ENCODE measurements around the gene FGF14. TPM values are rescaled to one million over a fixed set of nuclear protein-coding genes. Genes with fewer than 3 reads are reported as not detected.

FGF14 gene
- polyA plus RNA-seq, 1 of the 3 experiments (the other 2 are of a cell fraction): 0.20 TPM

GRCh38 chr13:101949681-101950080 lies 452.2 kb downstream of the FGF14 start:
- H3K4me1 ChIP-seq (ENCODE audit: control insufficient read depth in 1 of 2, insufficient read depth in 2 of 2, low read depth in 1 of 2, low read length in 1 of 2): peaks cover 0 to 7% of the 10 kb centered on the region in 2 experiments; a peak in 1 of 4 replicates
- H2AFZ ChIP-seq (ENCODE audit: low read depth): no peak overlapping the region
- no peak for DNase-seq
- TF ChIP-seq TAF1 (IDR thresholded peaks at IDR 0.05; ENCODE audit: borderline replicate concordance, low read depth, low read length) (no peak), FOXM1 (IDR thresholded peaks at IDR 0.05; ENCODE audit: low read depth) (no peak), EZH2phosphoT487 (IDR thresholded peaks at IDR 0.05; ENCODE audit: borderline replicate concordance, low read depth) (no peak), USF1 (IDR thresholded peaks at IDR 0.05; ENCODE audit: borderline replicate concordance, low read depth) (no peak), RCOR1 (IDR thresholded peaks at IDR 0.05; ENCODE audit: low read length) (no peak), POLR2AphosphoS5 (IDR thresholded peaks at IDR 0.05; ENCODE audit: low read depth, low read length) (no peak), FOXJ3 (CRISPR knock-in tag; IDR thresholded peaks at IDR 0.05) (no peak), RXRA (IDR thresholded peaks at IDR 0.05; ENCODE audit: borderline replicate concordance, low read depth) (no peak), GATA2 (CRISPR knock-in tag; IDR thresholded peaks at IDR 0.05) (no peak)
- no peaks in the 10 kb centered on the region for H3K9me2 ChIP-seq
- no peak overlapping the region for H3K4me3 ChIP-seq (ENCODE audit: low read depth in 2 of 2, low read length in 1 of 2)
- ChIA-PET POLR2A (interaction anchor here (0.6 kb wide), 1 partner anchor 603 kb away, joined by 3 read pairs; no protein-coding TSS in a partner anchor), CTCF (interaction anchor here (0.7 to 1.8 kb wide), 4 partner anchors 9 to 192 kb away, joined by 4 to 6 read pairs (median 4); no protein-coding TSS in a partner anchor)
- H3K36me3 ChIP-seq (replicated peaks in 1 of 2; ENCODE audit: control insufficient read depth in 1 of 2, insufficient read depth in 2 of 2, low read length in 1 of 2): no peaks in the 10 kb centered on the region
- no peaks in the 10 kb centered on the region for H4K20me1 ChIP-seq (ENCODE audit: insufficient read depth)
- no peak overlapping the region for H3K9ac ChIP-seq
- H3K27me3 ChIP-seq (ENCODE audit: insufficient read depth): no peaks in the 10 kb centered on the region
- no peaks in the 10 kb centered on the region for H3K9me3 ChIP-seq
- no peaks in the 10 kb centered on the region for H3F3A ChIP-seq (replicated peaks; ENCODE audit: insufficient read depth)
- H3K27ac ChIP-seq (ENCODE audit: low read depth in 2 of 2, low read length in 1 of 2): no peak overlapping the region
- H3K79me2 ChIP-seq (ENCODE audit: insufficient read depth): no peaks in the 10 kb centered on the region
- no peak overlapping the region for H3K4me2 ChIP-seq

GRCh38 chr13:101946401-101946800 lies 455.4 kb downstream of the FGF14 start:
- CTCF ChIA-PET: interaction anchor here (0.7 to 1.2 kb wide), 2 partner anchors 16 to 610 kb away, joined by 3 read pairs; no protein-coding TSS in a partner anchor

More at GRCh38 chr13:101946401-101946800, 455.4 kb downstream of the FGF14 start:
- no peak overlapping the region for H3K9ac ChIP-seq
- H3K27ac ChIP-seq (ENCODE audit: low read depth in 2 of 2, low read length in 1 of 2): peak overlapping the region in 1 of 2 experiments; percentile 70; a peak in 2 of 4 replicates
- no peak for TF ChIP-seq POLR2AphosphoS5 (IDR thresholded peaks at IDR 0.05; ENCODE audit: low read depth, low read length)
- no peak for TF ChIP-seq FOXM1 (IDR thresholded peaks at IDR 0.05; ENCODE audit: low read depth)
- TF ChIP-seq MXI1 (IDR thresholded peaks at IDR 0.05; ENCODE audit: low read depth, low read length): 0 out of 2 replicates have a peak, but pooled peaks have one; percentile 19
- TF ChIP-seq GABPA (IDR thresholded peaks at IDR 0.05; ENCODE audit: low read depth): no peak
- no peak for TF ChIP-seq MAX (IDR thresholded peaks at IDR 0.05; ENCODE audit: low read depth)
- TF ChIP-seq RAD21 (IDR thresholded peaks at IDR 0.05; ENCODE audit: low read length): no peak
- TF ChIP-seq USF1 (IDR thresholded peaks at IDR 0.05; ENCODE audit: borderline replicate concordance, low read depth): no peak
- H3K36me3 ChIP-seq (replicated peaks in 1 of 2; ENCODE audit: control insufficient read depth in 1 of 2, insufficient read depth in 2 of 2, low read length in 1 of 2): no peaks in the 10 kb centered on the region
- POLR2A ChIA-PET: no interaction called here
- H4K20me1 ChIP-seq (ENCODE audit: insufficient read depth): no peaks in the 10 kb centered on the region
- no peaks in the 10 kb centered on the region for H3K79me2 ChIP-seq (ENCODE audit: insufficient read depth)
- H3K27me3 ChIP-seq (ENCODE audit: insufficient read depth): no peaks in the 10 kb centered on the region
- H3K4me1 ChIP-seq (ENCODE audit: control insufficient read depth in 1 of 2, insufficient read depth in 2 of 2, low read depth in 1 of 2, low read length in 1 of 2): peaks cover 0 to 19% of the 10 kb centered on the region in 2 experiments; a peak in 2 of 4 replicates
- no peak overlapping the region for H3K4me3 ChIP-seq (ENCODE audit: low read depth in 2 of 2, low read length in 1 of 2)
- DNase-seq: no peak
- H3K4me2 ChIP-seq: no peak overlapping the region
- no peaks in the 10 kb centered on the region for H3K9me3 ChIP-seq
- H2AFZ ChIP-seq (ENCODE audit: low read depth): no peak overlapping the region
- H3F3A ChIP-seq (replicated peaks; ENCODE audit: insufficient read depth): no peaks in the 10 kb centered on the region
- no peaks in the 10 kb centered on the region for H3K9me2 ChIP-seq

Measured in SK-N-SH (cell line).